Left colon (tissue), 2 donors: Measurements from ENCODE around the gene SLC15A5. TPM values are rescaled to one million over a fixed set of nuclear protein-coding genes. Genes with fewer than 3 reads are reported as not detected.

Experiments used
- ATAC-seq: fragments of 200-7000 bp; cut with Tn5 transposase; one replicate; pipeline ENCODE4 v1.9.1; 2020; ENCODE audit warnings: mild to moderate bottlenecking, moderate library complexity
- DNase-seq, 2 donors: peaks; one replicate each; pipeline ENCODE4 v3.0.0-alpha.2; 2020
- intact Hi-C, 2 donors: fragments of 100-400 bp; cut with DNase I in 1 of 2; cut with micrococcal nuclease in 1 of 2; formaldehyde crosslinking; loops; one replicate each; pipeline versions ENCODE4 v1.11.2 to v1.14.0; 2022; cut with DNase I, micrococcal nuclease
- long read RNA-seq: library from polyadenylated mRNA; unstranded; transcript quantifications from one replicate; pipeline ENCODE4 v2.0.0, GENCODE V29; 2021
- total RNA-seq, 2 donors: library from RNA; stranded (reverse); fragmentation: NEBNext Ultra II Directional; extraction: Animal tissue kit (Norgen Biotek cat#: 25700); gene quantifications; one replicate each; pipeline ENCODE4 v1.2.1, GENCODE V29; 2021
- donor health status: DM: no; HTN: no; CAD: no.
- donor health status: DM: yes; HTN: yes; CAD: no.

SLC15A5 gene, protein sequence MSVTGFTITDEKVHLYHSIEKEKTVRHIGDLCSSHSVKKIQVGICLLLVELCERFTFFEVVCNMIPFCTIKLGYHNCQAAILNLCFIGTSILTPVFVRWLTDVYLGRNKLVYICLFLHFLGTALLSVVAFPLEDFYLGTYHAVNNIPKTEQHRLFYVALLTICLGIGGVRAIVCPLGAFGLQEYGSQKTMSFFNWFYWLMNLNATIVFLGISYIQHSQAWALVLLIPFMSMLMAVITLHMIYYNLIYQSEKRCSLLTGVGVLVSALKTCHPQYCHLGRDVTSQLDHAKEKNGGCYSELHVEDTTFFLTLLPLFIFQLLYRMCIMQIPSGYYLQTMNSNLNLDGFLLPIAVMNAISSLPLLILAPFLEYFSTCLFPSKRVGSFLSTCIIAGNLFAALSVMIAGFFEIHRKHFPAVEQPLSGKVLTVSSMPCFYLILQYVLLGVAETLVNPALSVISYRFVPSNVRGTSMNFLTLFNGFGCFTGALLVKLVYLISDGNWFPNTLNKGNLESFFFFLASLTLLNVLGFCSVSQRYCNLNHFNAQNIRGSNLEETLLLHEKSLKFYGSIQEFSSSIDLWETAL
- not detected for total RNA-seq
- long read RNA-seq = 0 reads

DNA sequence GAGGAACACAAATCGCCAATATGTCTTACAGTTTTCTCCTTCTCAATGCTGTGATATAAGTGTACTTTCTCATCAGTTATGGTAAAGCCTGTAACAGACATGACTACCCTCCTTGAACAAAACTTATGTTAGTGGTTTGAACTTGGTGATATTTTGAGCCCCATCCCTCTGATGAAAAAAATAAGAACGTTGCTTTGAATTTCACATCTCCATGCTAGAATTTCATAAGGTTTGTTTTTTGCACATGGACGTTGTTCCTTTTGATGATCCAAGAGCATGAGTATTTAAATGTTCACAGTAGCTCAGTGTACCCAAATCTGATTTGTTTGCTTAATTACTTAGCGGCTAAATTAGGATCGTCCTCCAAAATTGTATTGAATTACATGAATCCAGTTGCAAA is at the start of gene SLC15A5:
SLC15A5 (minus strand) TSS at position 101 of the 400 bp plus-strand sequence; CDS start at position 101, 0 bp downstream.
- intact Hi-C loops = no loop called here
- no peak for ATAC-seq
- DNase-seq = no peak

DNA sequence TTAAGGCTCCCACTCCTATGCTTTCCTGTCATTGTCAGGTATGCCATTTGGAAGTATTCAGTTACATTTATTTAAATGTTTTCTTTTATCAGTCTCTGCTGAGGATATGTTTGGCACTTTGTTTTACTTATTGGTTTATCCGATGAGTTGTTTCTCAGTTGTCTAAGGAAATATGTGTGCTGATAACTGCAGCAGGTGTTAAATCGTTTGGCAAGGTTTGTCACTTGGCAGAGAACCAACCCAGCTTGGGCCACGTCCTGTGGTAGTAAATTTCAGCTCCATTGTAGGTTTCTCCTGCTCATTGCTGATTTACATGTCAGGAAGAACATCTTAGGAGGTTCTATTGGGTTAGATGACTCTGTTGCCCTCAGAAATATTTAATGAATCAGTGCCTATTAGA is 47.9 kb upstream of the SLC15A5 start:
- peak; percentile 81 for ATAC-seq
- DNase-seq = peak; percentile 69 to 73
- intact Hi-C loops = no loop called here

DNA sequence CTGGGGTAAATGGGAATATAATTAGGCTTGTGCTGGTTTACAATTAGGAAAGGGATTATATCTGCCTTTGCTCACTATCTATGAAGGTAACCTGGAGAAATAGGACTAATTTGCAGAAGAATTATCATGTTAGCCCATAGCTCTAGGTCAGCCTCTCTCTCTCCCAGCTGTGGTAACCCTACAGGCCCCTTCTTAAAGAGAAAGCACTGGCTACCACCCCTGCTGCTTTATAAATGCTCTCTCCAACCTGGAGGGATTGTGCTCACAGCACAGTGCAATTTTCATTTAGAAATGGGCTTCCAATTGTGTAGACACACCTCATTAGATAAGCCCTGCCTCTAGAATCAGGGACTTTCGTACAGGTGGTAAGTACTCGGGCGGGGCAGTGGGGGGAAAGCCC is 47.3 kb upstream of the SLC15A5 start:
- DNase-seq = peak in 1 of 2 donors; percentile 19
- intact Hi-C loops = no loop called here
- peak; percentile 56 for ATAC-seq

DNA sequence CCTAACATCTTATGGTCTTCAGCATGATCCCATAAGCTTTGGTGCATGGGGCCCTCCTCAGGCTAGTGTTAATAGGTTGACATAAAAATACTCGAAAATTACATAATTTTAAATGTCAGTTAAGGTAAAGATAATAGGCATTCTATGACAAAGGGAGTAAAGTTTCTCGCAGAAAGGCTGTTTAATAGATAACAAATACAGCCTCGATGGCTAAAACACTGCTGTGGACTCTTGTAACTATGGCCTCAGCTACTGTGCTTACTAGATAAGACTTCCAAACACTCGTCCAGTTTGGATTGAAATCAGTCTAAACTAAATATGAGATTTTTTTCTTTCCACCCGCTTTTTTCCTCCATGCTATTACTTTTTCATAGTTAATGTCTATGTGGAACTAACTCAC is 46.8 kb upstream of the SLC15A5 start:
- ATAC-seq (peak; percentile 50), DNase-seq (no peak)
- intact Hi-C loops = no loop called here

DNA sequence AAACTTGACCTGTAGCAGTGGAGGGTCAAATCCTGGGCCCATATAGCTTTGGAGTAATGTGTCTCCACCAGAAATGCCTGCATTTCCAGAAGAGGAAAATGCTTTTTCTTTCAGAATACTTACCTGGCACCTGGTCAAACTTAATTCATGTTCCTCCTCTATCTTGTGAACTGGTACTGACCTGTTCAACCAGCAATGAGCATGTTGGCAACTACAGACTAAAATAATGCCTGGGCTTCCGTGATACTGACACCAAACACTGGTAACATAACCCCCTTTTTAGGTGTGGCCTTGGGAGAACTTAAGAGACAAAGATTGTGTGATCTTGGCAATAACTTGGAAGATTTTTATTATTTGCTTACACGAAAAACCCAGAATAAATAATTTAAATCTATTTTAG is 46.2 kb upstream of the SLC15A5 start:
- no peak for DNase-seq
- intact Hi-C loops = no loop called here
- peak; percentile 58 for ATAC-seq

DNA sequence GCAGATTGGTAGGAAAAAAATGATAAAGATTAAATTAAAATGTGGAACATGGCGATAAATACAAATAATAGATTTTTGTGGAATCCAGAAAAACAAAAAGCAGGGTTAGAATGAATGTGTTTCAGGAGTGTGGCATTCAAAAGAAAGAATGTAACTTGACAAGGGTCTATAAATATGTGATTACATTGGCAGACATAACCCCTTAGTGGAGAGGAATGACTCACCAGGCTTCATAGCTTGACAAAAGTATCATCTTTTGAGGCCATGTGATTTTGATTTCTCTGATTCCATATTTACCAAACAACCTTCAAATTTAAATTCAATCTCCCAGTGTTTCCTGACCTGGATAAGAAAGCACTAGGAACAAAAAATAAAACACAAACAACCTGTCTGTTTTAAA is 45.5 kb upstream of the SLC15A5 start:
- no peak for DNase-seq
- no peak for ATAC-seq
- intact Hi-C loops = no loop called here

DNA sequence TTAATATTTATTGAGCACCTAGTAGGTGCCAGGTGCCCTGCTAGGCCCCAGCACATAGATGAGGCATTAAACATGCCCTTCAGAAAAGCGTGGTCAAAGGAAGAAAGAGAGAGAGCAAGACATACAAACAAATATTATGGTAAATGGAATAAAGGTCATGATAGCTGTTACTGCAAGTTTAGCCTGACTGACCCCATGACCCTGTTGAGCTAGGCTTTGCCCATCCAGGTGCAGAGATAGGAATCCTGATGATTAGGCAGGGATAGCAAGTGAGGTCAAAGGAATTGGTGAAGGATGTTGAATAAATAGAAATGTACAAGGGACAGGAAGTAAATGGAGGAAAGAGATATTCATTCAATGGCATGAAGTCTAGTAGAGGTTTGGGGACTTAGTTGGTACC is 33.4 kb upstream of the SLC15A5 start:
- intact Hi-C loops = no loop called here
- ATAC-seq (no peak), DNase-seq (no peak)

DNA sequence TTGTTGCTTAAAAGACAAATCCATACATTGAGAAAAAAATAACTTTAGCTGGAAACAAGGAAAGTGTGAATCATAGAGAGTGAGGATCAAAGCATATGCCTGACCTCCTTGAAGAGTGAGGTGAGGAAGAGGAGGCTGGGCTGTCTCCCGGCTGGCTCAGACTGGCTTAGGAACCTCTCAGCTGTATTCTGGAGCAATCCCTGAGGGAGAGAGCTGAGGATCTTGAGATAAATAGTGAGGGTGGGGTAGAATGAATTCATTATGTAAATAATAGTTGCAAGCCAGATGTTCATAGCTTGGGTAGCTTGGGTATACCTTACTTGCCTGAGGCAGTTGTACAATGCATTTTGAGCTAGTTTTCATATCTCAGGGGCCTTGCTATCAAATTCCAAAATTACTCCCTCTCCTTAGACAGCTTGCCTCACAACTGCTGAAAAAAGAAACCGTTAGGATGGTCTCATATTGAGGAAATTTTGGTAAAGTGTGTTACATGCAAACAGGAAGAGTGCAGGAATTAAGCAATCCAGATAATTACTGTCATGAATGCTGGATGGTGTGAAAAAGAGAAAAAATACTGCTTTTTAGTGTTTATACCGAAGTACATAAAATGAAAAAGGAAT is 30.5 kb upstream of the SLC15A5 start:
- no peak for ATAC-seq
- DNase-seq = no peak
- intact Hi-C loops = no loop called here

DNA sequence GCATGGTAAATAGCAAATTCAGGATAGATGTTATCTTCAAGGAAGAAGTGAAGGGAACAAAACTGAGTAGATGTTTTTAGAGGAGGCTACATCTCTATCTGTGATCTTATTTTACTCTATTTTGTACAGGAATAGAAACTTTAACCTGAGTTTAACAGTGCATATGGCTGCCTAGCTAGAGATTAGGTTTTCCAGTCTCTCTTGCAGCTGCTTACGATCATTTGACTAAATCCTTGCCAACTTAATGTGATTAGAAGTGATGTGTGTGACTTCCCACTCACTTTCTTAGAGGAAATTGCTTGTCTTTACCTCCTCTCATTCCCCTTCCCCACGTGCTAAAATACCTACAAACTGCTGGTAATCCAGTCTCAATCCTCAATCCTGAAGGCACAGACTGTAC is 26.5 kb upstream of the SLC15A5 start:
- ATAC-seq (no peak), DNase-seq (no peak)
- intact Hi-C loops = no loop called here

DNA sequence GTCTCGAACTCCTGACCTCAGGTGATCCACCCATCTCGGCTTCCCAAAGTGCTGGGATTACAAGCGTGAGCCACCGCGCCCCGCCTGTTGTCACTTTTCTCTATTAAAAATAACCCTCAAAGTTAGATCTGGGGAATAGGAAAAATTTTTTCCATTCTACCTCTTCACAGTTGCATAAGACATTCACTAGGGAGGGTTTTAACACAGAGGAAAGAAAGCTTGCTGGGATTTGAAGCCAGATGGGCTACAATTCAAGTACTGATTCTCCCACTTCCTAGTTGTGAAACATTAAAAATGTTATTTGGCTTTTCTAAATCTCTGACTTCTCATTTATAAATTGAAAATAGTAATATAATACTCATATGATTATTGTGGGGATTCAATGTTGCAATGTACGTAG is 23.3 kb upstream of the SLC15A5 start:
- intact Hi-C loops = no loop called here
- no peak for ATAC-seq
- no peak for DNase-seq

DNA sequence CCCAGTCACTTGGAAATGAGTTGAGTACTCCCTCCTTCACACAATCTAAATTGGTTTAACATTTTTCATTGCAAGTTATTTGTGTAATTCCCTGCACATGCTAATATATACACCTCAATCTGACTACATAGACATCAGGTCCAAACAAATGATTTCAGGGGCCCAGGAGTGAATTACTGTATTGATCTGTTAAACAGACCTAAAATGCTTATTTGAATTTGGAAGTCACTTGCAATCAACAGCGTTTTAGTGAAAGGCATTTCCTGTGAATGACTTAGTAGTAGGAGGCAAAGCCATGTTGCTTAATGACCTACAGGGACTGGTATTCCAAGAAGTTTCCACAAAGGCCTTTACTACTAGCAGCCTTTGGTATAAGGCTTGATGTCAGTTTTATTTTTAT is 22.6 kb upstream of the SLC15A5 start:
- intact Hi-C loops = no loop called here
- DNase-seq = no peak
- no peak for ATAC-seq

DNA sequence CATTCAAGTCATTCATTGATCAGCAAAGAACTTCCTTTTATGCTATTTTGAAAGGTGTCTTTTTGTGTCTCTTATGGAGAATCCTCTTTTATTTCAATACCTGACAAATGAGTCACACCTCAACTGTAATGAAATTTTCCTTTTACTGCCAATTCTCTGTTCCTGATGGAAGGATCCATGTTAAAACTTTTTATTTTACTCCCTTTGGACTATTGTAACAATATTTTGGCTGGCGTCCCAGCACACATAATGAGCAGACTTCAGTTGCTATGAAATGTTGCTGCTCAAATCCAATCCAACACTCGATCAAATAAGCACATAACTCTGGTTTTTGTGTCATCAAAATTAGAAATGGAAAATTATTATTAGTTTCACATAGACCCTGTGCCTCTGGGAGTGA is 21.9 kb upstream of the SLC15A5 start:
- DNase-seq = peak; percentile 47 to 58
- peak; percentile 82 for ATAC-seq

DNA sequence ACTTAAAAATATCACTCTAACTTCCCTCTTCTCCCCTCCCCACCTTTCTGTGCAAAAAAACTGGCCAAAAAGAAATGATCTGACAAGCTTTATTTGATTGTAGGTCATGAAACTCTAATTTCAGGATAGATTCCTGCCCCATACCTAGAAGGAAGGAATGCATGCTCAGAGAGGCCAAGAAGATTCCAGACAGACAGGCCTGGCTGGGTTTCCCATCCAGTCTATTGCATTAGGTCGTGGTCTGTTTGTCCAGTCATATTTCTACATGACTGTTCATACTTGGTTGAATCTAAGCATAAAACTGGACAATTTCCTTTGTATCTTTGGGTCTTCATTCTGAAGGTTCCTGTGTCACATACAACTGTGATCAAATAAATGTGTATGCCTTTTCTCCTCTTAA is 20.0 kb upstream of the SLC15A5 start:
- ATAC-seq = no peak
- intact Hi-C loops = no loop called here

More for the DNA sequence above, 21.9 kb upstream of the SLC15A5 start:
- intact Hi-C loops = no loop called here

DNA sequence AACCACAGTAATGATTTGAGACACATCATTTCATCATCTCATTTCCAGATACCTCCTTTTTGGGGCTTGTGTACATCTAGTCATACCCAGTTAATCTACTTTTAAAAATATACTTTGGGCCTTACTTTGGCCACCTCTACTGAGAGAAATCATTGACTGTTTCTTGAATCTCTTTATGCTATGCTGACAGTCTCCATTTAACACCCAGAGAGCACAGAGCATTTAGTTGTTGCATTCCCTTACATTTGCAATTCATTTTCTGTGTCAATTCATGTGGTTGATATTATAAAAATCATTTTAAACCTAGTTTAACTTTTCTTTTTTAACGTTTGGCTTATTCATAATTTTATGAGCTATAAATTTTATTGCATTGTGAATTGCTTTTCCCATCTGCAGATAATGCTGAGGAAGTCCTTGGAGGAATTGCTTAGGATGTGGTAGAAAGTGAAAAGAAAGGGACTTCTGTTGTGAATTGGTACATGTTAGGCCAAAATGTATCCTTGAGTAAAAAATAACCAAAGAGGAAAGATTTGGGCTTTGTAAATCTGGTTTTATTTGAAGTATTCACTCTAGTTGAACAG is 17.0 kb upstream of the SLC15A5 start:
- ATAC-seq = peak; percentile 75
- intact Hi-C loops = no loop called here
- no peak for DNase-seq

More for the DNA sequence above, 20.0 kb upstream of the SLC15A5 start:
- DNase-seq = no peak

DNA sequence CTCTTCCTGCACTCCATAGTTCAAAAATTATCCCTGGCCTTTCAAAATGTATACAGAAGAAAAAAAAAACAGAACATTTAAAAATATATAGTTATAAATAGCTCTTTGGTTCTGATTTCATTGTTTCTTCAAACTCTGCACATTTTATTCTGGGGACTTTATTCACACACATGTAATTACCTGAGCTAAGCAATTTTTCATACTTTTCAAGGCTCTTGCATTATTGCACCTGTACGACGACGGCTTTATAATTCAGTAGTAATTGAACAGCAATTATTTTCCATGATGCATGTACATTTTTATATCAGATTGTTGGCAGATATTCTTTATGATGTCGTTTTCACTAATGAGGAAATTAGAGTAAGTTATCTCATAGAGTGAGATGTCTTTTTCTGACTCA is 13.5 kb upstream of the SLC15A5 start:
- no peak for DNase-seq
- ATAC-seq = no peak
- intact Hi-C loops = no loop called here

DNA sequence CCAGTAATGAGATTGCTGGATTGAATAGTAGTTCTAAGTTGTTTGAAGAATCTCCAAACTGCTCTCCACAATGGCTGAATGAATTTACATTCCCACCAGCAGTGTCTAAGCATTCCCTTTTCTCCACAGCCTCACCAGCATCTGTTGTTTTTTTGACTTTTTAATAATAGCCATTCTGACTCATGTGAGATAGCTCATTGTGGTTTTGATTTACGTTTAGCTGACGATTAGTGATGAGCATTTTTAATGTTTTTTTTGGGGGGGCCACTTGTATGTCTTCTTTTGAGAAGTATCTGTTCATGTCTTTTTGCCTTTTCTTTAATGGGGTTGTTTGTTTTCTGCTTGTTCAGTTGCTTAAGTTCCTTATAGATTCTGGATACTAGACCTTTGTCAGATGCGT is 8.1 kb upstream of the SLC15A5 start:
- ATAC-seq (no peak), DNase-seq (no peak)
- intact Hi-C loops = no loop called here

DNA sequence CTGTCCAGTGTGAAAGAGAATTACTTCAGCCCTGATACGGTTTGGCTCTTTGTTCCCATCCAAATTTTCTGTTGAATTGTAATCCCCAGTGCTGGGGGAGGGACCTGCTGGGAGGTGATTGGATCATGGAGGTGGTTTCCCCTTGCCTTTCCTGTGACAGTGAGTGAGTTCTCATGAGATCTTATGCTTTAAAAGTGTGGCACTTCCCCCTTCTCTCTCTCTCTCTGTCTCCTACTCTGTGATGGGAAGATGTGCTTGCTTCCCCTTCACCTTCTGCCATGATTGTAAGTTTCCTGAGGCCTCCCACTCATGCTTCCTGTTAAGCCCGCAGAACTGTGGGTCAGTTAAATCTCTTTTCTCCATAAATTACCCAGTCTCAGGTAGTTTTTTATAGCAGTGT is 5.5 kb upstream of the SLC15A5 start:
- intact Hi-C loops = no loop called here
- DNase-seq (no peak), ATAC-seq (no peak)

DNA sequence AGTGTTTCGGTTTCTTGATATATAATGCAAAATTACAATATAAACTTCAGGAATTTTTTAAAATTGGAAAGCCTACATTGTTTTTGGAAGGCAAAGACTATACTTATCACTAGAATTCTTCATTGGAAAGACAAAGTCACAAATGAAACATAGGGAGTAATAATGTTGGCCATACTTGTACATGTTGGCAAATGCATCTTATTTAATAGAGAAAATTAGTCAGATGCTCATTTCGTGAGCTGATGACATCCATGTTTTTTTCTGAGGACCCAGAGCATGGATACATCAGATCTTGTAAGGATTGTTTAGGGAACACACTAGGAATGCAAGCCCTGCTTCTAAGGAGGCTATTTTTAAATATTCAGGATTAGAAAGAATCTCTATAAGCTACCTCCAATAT is 4.6 kb upstream of the SLC15A5 start:
- intact Hi-C loops = no loop called here
- DNase-seq (no peak), ATAC-seq (no peak)

DNA sequence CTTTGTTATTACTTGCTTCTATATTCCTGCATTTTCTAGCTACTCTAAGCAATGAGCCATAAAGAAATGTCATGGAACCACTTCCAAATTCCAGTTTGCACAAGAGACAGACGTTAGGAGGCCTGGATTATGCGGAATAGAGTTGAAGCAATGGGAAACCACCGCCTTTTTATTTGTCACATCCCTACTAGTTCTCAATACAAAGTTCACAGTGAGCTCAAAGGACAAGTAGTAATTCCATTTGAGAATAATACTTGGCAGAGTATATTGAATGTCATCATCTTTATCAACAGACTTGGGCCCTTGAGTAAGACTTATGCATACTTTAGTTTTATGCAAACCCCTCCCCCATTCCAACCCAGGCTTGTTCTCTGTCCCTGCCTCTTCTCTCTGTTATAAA is 3.7 kb upstream of the SLC15A5 start:
- peak in 1 of 2 donors; percentile 24 for DNase-seq
- intact Hi-C loops = no loop called here
- ATAC-seq = peak; percentile 99

DNA sequence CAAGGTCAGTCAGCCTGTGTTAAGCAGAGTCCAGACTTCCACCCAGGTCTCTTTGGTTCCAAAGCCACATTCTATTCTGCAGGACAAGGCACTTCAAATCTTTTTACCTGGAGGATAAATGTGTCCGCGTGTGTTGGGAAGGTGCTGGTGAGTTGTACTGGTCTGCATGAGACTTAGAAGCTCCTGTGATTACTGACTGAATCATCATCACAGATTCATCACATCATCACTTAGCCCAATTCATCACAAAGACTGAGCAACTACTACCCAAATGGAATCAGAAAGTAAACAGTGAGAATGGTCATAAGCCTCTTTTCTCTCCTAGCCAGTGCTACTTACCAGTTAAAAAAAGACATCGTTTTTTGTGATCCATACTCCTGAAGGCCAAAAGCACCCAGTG is 5.3 kb downstream of the SLC15A5 start:
- ATAC-seq (no peak), DNase-seq (no peak)
- intact Hi-C loops = no loop called here
